Measurements from ENCODE around the gene ARHGEF11.

The ARHGEF11 gene

DNA sequence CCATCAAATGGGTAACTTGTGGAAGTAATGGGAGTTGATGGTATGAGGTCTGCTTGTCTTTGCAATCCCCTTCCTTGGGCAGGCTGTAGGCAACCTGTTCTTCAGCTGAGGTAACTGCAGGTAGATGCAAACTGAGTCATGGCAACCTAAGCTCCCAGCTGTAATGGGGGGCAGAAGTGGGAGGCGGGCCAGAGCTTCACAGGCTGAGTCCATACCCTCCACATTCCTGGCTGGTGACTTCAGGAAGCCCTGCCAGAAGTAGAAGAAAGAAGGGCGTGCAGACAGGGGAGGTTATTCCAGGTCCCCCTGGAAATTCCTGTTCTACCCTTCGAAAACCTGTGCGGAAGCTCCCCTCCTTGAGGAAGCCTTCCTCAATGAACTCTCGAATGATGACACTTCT is 44.9 kb downstream of the ARHGEF11 start:
- TF ChIP-seq, protein P1, sequence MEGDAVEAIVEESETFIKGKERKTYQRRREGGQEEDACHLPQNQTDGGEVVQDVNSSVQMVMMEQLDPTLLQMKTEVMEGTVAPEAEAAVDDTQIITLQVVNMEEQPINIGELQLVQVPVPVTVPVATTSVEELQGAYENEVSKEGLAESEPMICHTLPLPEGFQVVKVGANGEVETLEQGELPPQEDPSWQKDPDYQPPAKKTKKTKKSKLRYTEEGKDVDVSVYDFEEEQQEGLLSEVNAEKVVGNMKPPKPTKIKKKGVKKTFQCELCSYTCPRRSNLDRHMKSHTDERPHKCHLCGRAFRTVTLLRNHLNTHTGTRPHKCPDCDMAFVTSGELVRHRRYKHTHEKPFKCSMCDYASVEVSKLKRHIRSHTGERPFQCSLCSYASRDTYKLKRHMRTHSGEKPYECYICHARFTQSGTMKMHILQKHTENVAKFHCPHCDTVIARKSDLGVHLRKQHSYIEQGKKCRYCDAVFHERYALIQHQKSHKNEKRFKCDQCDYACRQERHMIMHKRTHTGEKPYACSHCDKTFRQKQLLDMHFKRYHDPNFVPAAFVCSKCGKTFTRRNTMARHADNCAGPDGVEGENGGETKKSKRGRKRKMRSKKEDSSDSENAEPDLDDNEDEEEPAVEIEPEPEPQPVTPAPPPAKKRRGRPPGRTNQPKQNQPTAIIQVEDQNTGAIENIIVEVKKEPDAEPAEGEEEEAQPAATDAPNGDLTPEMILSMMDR (conservative IDR thresholded peaks at IDR 0.05; ENCODE audit: low read depth): no peak
- peak; percentile 60 for DNase-seq (ENCODE audit: low spot score)
- no peak overlapping the region for H3K27ac ChIP-seq
- ChIA-PET POLR2A (ENCODE audit: low non-redundant PET) (no interaction called here), CTCF (no interaction called here)

DNA sequence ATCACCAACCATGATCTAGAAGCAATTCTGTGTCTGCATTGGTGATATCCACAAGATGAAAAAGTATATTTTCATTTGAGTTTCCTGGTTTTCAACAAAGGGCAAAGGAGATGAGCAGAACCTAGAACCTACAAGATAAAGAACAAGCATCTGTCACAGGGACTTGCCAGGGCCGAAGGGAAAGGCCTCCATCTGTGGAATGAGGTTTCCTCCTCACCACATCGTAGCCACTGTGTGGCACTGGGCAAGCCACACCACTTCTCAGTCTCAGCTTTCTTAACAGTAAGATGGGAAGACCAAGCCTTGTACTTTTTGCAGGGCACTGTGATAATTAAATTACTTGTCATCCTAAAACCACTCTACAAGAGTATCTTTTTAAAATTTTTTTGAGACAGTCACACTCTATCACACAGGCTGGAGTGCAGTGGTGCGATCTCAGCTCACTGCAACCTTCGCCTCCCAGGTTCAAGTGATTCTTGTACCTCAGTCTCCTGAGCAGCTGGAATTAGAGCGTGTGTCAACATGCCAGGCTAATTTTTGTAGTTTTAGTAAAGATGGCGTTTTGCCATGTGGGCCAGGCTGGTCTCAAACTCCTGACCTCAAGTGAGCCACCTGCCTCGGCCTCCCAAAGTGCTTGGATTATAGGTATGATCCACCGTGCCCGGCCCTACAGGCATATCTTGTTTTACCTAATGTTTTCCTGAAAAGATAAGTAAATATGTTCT is 45.8 kb downstream of the ARHGEF11 start:
- POLR2A ChIA-PET (ENCODE audit: low non-redundant PET): no interaction called here
- CTCF ChIA-PET: no interaction called here
- DNase-seq (ENCODE audit: low spot score): no peak
- TF ChIP-seq, protein P1 (conservative IDR thresholded peaks at IDR 0.05; ENCODE audit: low read depth): no peak
- no peak overlapping the region for H3K27ac ChIP-seq

DNA sequence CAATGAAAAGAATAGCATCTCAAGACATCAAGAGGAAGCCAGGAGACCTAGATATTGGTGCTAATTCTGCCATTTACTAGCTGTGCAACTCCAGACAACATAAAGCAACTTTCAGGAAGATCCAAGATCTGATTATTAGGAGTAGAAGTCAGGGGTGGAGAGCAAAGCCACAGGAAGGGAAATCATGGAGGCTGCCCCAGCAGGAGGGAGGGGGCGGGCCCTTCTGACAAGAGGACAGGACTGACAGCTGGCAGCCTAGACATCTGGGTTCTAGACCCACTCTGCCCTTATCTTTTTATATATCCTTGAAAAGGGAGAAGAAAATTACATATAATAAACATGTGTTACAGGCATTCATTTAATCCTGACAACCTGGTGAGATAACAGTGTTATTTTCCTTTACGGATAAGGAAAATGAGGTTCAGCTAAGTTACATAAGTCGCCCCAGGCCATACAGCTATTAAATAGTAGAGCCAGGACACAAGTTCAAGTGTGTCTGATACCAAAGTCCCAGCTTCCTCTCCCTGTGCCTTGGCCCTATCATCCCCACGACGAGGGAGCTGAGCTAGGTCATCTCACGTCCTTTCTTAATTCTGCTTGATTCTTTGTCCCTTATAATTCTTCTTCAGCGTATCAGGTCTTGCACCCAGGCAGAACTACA is 46.6 kb downstream of the ARHGEF11 start:
- CTCF ChIA-PET: no interaction called here
- POLR2A ChIA-PET (ENCODE audit: low non-redundant PET): no interaction called here
- no peak for DNase-seq (ENCODE audit: low spot score)
- TF ChIP-seq, protein P1 (conservative IDR thresholded peaks at IDR 0.05; ENCODE audit: low read depth): no peak
- no peak overlapping the region for H3K27ac ChIP-seq

DNA sequence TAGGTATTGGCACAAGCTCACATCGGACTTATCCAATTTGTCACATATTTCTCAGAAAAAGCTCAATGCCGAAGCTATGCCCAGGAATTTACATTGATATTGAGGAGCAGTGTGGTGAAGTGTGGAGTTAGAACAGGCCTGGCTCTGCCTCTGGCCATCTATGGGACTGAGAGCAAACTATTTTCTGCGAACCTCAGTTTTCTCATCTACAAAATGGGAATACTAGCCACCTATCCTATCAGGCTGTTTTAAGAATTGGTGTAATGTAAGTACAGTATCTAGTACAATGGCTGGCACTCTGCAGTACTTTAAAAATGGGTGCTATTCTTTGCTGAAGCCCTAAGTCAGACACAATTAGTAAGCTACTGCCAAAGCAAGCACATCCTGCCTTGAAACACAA is 47.2 kb downstream of the ARHGEF11 start:
- no peak for DNase-seq (ENCODE audit: low spot score)
- POLR2A ChIA-PET (ENCODE audit: low non-redundant PET): no interaction called here
- TF ChIP-seq, protein P1 (conservative IDR thresholded peaks at IDR 0.05; ENCODE audit: low read depth): no peak
- CTCF ChIA-PET: no interaction called here
- H3K27ac ChIP-seq: no peak overlapping the region

DNA sequence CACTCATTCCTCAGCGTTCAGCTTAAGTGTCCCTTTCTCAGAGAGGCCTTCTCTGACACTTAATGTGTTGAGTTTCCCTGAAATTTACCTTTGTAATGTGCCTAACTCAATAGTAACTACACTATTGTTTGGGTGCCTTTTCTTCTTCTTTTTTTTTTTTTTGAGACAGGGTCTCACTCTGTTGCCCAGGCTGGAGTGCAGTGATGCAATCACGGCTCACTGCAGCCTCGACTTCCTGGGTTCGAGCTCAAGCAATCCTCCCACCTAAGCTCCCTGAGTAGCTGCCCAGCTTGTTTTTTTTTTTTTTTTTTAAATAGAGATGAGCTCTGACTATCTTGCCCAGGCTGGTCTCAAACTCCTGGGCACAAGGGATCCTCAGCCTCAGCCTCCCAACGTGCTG is 50.1 kb downstream of the ARHGEF11 start:
- POLR2A ChIA-PET (ENCODE audit: low non-redundant PET): no interaction called here

DNA sequence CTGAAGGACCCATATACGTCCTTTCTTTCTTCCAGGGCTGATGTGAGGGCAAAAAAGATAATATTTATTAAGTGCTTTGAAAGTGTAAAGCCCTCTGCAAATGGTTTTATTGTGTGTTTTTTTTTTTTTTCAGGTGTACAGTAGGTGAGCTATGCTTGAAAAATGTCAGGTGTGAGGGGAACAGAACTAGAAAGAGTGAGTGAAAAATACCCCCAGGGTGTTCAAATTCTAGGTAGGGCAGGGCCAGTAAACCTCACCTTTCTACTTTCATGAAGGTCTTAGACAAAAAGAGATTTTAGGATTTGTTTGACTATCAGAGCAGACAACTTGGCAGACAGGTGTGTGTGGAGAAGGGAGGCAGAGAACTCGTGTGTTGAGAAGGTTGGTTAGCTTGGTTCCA is 51.3 kb downstream of the ARHGEF11 start:
- CTCF ChIA-PET: no interaction called here
- TF ChIP-seq, protein P1 (conservative IDR thresholded peaks at IDR 0.05; ENCODE audit: low read depth): no peak
- POLR2A ChIA-PET (ENCODE audit: low non-redundant PET): no interaction called here
- H3K27ac ChIP-seq: no peak overlapping the region
- peak; percentile 33 for DNase-seq (ENCODE audit: low spot score)

More for the DNA sequence above, 50.1 kb downstream of the ARHGEF11 start:
- no peak for DNase-seq (ENCODE audit: low spot score)
- TF ChIP-seq, protein P1 (conservative IDR thresholded peaks at IDR 0.05; ENCODE audit: low read depth): no peak
- H3K27ac ChIP-seq: no peak overlapping the region
- CTCF ChIA-PET: interaction anchor here (0.6 kb wide), 1 partner anchor 309 kb away, joined by 3 read pairs; no protein-coding TSS in a partner anchor
